Adrenal gland (tissue), 5 donors: ENCODE results near the gene DOP1A.

Source experiments
- CTCF ChIP-seq, 6 experiments: fragments of 450-650 bp in 4 of 6; fragments of 200-600 bp in 2 of 6; sonication (generic) in 1 of 6; IDR thresholded peaks; 1 replicate in 5 of 6; 2 replicates in 1 of 6; pipeline versions ENCODE4 v1.5.1 to v1.8.0; 2016 to 2021; ENCODE audit warnings: antibody characterized with exemption in 6 of 6, mild to moderate bottlenecking in 2 of 6, moderate library complexity in 1 of 6
- POLR2A ChIP-seq, 2 donors: fragments of 450-650 bp; IDR thresholded peaks; one replicate each; pipeline ENCODE4 v1.6.1; 2017; ENCODE audit warnings: antibody characterized with exemption in 2 of 2, mild to moderate bottlenecking in 2 of 2, moderate library complexity in 1 of 2
- donor health status: DM: no; HTN: no; CAD: no.

- TF ChIP-seq CTCF (IDR thresholded peaks at IDR 0.05): no peak
- TF ChIP-seq POLR2A (IDR thresholded peaks at IDR 0.05): no peak
These were observed 29.3 kb downstream of the DOP1A start for GRCh38 chr6:83096791-83097190.
